Measurements from ENCODE around the gene ZNF839. TPM values are rescaled to one million over a fixed set of nuclear protein-coding genes. Genes with fewer than 3 reads are reported as not detected.

ZNF839 gene
- total RNA-seq, 1 donor from 2014 or later: 8.3 TPM

GRCh38 chr14:102377696-102378095 is 58.1 kb downstream of the ZNF839 start:
- no peak for DNase-seq (ENCODE audit: low read depth)

DNA sequence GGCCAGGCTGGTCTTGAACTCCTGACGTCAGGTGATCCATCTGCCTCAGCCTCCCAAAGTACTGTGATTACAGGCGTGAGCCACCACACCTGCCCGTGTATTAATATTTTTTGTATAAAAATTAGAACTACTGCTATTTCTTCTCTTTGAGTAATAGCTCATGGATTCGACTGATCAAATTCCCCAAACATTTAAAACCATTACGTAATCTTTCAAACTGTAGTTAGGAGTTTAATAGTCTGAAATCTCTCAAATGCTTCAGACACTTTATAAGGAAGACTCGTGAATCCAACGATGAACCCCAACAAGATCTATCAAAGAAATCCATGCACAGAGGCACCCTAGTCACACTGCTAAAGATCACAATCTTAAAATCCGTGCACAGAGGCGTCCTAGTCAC is 59.3 kb downstream of the ZNF839 start:
- DNase-seq (ENCODE audit: low read depth): no peak

- no peak for DNase-seq (ENCODE audit: low read depth)
Measured at GRCh38 chr14:102387086-102387485, 67.5 kb downstream of the ZNF839 start.

- no peak for DNase-seq (ENCODE audit: low read depth)
Measured at GRCh38 chr14:102389246-102389645, 69.7 kb downstream of the ZNF839 start.

- no peak for DNase-seq (ENCODE audit: low read depth)
Measured at GRCh38 chr14:102390064-102390855, 70.7 kb downstream of the ZNF839 start.

Other genes starting within 250 kb of the ZNF839 start
- gene HSP90AA1, start 232.7 kb upstream of the ZNF839 start, total RNA-seq: 379 and 390 TPM in 2 replicates
- gene WDR20, start 179.8 kb upstream of the ZNF839 start, total RNA-seq: 20.0 and 24.3 TPM in 2 replicates
- 24.5 and 45.6 TPM in 2 replicates for gene MOK, start 14.6 kb upstream of the ZNF839 start, total RNA-seq
- 50.2 and 55.5 TPM in 2 replicates for gene CINP, start 43.1 kb downstream of the ZNF839 start, total RNA-seq
- 11.7 and 15.8 TPM in 2 replicates for gene TECPR2, start 43.2 kb downstream of the ZNF839 start, total RNA-seq
- 101 and 113 TPM in 2 replicates for gene ANKRD9, start 190.0 kb downstream of the ZNF839 start, total RNA-seq

Measured in myocyte (in vitro differentiated cells).